ENCODE data around the gene SESN2. TPM values are rescaled to one million over a fixed set of nuclear protein-coding genes. Genes with fewer than 3 reads are reported as not detected.

The SESN2 gene
- total and polyA plus RNA-seq, 2 donors (not counting 1 experiment from before 2014, with no cell fraction given): 4.5 to 5.4 TPM

DNA sequence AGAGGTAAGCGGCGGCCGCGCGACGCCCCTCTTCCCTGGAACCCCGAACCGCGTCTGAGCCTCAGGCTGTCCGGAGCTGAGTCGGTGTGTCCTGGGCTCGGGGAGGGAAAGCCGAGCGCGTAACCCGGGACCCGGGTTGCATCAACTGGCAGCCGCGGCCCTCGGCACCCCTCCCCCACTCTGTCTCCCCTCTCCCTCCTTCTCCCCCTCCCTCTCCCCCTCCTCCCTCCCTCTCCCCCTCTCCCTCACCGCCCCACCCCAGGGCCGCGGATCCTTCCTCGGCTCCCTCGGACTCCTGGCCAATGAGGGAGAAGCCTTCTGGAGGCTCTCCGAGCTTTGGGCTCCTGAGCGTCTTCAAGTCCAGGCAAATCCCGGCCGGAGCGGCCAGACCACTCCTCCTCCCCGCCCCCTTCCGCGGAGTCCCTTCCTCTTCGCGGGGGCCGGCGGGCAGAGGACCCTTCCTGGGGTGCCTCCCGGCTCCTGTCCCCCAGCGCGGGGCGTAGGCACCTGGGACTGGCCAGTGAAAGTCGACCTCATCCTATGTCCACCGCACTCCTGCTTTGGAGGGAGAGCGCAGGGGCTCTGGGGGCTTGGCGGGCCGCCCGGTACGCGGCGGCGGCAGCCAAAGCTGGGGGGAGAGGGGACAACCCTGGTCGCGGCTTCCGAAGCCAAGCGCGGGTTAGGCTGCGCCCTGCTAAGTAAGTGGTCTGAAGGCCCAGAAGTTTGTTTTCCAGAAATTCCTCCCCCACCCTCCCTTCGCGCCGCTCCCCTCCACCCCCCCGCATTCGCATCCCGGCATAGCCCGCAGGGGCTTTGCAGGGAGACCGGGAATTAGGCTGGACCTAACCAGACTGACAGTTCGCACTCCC lies 850 bp downstream of the SESN2 start:
- H3K79me2 ChIP-seq (ENCODE audit: control insufficient read depth, insufficient read depth, low read length): peaks cover 41% of the 10 kb centered on the region

More for the DNA sequence above, 850 bp downstream of the SESN2 start:
- Histone ChIP-seq H3K36me3 (replicated peaks in 1 of 2; ENCODE audit: control extremely low read depth in 1 of 2, control insufficient read depth in 1 of 2, extremely low read depth in 1 of 2, insufficient read depth in 2 of 2, low read length in 1 of 2) (no peaks in the 10 kb centered on the region), H3K4me3 (ENCODE audit: control extremely low read depth in 1 of 5, extremely low read depth in 1 of 5, insufficient read depth in 1 of 5, low read depth in 2 of 5, low read length in 4 of 5) (peak overlapping the region; percentile 7 to 96 (median 92)), H4K20me1 (ENCODE audit: control insufficient read depth, insufficient read depth, low read length, poor library complexity, severe bottlenecking) (no peaks in the 10 kb centered on the region), H3K4me2 (replicated peaks; ENCODE audit: low read depth, low read length, poor library complexity, severe bottlenecking) (peak overlapping the region; percentile 100), H3K27ac (ENCODE audit: low read length in 2 of 2) (peak overlapping the region in 1 of 2 donors; percentile 64), H3K9me3 (ENCODE audit: control extremely low read depth in 1 of 3, control insufficient read depth in 2 of 3, insufficient read depth in 1 of 3, low read length in 2 of 3) (no peaks in the 10 kb centered on the region), H2AFZ (ENCODE audit: insufficient read depth, low read depth, low read length, poor library complexity, severe bottlenecking) (peak overlapping the region; percentile 91), H3K9ac (ENCODE audit: low read length) (peak overlapping the region; percentile 87), H3K4me1 (ENCODE audit: control insufficient read depth in 2 of 2, insufficient read depth in 2 of 2, low read length in 2 of 2) (peaks cover 22% of the 10 kb centered on the region in 2 donors), H3K27me3 (replicated peaks in 1 of 4; ENCODE audit: control extremely low read depth in 1 of 4, control insufficient read depth in 3 of 4, insufficient read depth in 4 of 4, low read length in 3 of 4) (peaks cover 0 to 4% (median 1%) of the 10 kb centered on the region in 4 experiments)
- 3% methylated on average over 46 of the region's 66 CpGs for WGBS (ENCODE audit: insufficient coverage)
- intact Hi-C loops (cut with micrococcal nuclease): loop anchor here (1.0 to 10.0 kb wide), 7 partner anchors 13 to 625 kb away; partner anchors contain the start of genes DNAJC8 and RNU11
- no peak for ATAC-seq (ENCODE audit: low read depth)
- ChIA-PET CTCF (interaction anchor here (1.2 to 7.9 kb wide), 2 partner anchors 11 to 615 kb away, joined by 3 to 64 read pairs; no protein-coding TSS in a partner anchor), POLR2A (interaction anchor here (0.5 to 2.9 kb wide), 5 partner anchors 11 to 94 kb away, joined by 4 to 10 read pairs (median 7); partner anchors contain the start of gene MED18)
- DNase-seq: peak; percentile 47
- H3K27ac Mint-ChIP-seq: no peak overlapping the region
- peaks cover 19% of the 10 kb centered on the region for H3K4me1 Mint-ChIP-seq
- no peaks in the 10 kb centered on the region for H3K9me3 Mint-ChIP-seq (ENCODE audit: insufficient read depth)
- no peak for TF ChIP-seq EZH2 (IDR thresholded peaks at IDR 0.05; ENCODE audit: borderline replicate concordance, insufficient read depth, low read depth, low read length, poor library complexity, severe bottlenecking)
- TF ChIP-seq, protein P1, sequence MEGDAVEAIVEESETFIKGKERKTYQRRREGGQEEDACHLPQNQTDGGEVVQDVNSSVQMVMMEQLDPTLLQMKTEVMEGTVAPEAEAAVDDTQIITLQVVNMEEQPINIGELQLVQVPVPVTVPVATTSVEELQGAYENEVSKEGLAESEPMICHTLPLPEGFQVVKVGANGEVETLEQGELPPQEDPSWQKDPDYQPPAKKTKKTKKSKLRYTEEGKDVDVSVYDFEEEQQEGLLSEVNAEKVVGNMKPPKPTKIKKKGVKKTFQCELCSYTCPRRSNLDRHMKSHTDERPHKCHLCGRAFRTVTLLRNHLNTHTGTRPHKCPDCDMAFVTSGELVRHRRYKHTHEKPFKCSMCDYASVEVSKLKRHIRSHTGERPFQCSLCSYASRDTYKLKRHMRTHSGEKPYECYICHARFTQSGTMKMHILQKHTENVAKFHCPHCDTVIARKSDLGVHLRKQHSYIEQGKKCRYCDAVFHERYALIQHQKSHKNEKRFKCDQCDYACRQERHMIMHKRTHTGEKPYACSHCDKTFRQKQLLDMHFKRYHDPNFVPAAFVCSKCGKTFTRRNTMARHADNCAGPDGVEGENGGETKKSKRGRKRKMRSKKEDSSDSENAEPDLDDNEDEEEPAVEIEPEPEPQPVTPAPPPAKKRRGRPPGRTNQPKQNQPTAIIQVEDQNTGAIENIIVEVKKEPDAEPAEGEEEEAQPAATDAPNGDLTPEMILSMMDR (IDR thresholded peaks at IDR 0.05): no peak
- H3K27me3 Mint-ChIP-seq: peaks cover 16% of the 10 kb centered on the region
- H3K4me3 Mint-ChIP-seq: peak overlapping the region; percentile 84
